HUDEP-2 (cell line): Measurements from ENCODE around the gene DCP1B.
A peak's percentile ranks its signal among the peaks of the same experiment; 100 is the strongest.

Source experiments
- DNase-seq, 76 experiments: peaks; one replicate each; lab custom pipeline; 2025; ENCODE audit not compliant: unreplicated experiment in 76 of 76; lab: John Stamatoyannopoulos, UW

DCP1B gene

DNA sequence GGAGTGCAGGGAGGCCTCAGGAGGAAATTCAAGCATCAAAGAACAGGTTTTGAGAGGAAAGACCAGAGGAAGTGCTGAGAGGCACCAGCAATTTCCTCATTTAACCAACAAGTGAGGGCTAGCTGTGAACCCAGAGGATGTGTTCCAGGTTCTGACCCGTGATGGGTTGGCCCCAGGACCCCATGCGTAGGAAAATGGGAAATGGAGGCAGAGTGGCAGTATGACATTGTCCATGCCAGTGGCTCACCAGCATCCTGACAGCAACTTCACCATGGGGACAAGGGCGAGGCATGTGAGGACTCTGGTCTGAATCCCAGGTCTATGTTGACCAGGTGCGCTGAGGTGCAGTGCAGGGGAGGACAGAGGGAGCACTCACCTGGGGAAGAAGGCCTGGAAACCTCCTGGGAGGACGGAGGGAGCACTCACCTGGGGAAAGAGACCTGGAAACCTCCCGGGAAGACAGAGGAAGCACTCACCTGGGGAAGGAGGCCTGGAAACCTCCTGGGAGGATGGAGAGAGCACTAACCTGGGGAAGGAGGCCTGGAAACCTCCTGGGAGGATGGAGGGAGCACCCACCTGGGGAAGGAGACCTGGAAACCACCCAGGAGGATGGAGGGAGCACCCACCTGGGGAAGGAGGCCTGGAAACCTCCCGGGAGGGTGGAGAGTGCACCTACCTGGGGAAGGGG, 79.1 kb downstream of the DCP1B start:
- no peak for DNase-seq

DNA sequence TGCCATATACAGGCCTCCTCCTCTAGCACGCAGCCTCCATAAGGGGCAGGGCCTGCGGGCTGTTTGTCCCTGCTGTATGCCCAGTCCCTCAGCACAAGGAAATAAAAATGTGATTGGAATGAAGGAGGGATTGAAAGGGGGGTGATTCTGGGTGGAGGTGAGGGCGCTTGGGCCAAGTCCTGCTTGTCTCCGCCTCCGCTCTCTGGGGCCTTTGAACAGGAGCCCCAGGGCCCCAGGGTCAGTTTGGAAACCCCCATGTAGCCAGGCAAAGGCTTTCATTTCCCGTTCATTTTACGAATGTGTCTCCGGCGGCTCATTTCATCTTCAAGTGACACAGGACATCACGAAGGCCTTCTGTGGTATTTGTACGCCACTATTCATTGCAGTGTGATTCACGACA, 81.3 kb downstream of the DCP1B start:
- DNase-seq: no peak

DNA sequence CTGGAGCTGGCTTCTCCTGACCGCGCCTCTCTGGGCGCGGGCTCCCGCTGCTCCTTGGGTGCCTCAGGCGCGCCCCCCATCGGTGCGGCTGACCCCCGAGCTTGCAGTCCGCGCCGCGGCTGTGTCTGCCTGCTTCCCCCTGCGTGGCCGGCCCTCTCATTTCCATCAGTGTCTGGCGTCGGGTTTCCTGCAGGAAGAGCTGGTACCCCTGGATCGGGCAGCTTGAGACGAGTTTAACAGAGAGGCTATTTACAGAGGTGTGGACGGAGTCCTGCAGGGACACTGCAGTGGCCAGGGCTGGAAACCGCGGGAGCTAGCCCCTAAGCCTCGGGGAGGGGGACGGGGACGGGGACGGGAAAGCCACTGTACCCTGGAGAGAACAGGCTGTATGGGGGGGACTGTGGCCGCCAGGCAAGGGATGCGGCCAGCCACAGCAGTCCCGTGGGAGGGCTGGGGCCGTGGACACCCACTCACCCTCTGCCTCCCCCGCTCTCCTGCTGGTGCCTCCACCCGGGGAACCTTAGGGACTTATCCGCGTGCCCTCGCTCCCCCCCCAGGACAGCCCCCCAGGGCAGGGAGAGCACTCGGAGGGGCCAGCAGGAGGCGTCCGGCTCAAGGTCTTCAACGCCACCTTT, 82.1 kb downstream of the DCP1B start:
- DNase-seq: no peak

DNA sequence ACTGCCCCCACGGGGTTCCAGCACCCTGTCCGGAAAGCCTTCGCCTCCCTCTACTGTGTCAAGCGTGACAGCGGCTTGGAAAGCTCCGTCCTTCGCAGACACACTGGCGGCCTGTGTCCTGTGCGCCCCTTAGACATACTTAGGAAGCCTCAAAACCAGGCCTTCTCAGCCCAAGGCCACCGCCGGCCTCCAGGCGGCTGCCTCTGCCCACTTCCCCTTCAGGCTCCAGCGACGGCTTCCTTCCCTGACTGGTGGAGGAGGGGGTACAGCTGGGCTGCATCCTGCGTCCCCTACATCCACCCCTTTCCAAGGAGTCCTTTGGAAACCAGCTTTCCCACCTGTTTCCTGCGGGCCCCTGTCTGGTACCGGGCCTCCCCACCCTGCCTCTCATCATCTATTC, 83.3 kb downstream of the DCP1B start:
- no peak for DNase-seq

DNA sequence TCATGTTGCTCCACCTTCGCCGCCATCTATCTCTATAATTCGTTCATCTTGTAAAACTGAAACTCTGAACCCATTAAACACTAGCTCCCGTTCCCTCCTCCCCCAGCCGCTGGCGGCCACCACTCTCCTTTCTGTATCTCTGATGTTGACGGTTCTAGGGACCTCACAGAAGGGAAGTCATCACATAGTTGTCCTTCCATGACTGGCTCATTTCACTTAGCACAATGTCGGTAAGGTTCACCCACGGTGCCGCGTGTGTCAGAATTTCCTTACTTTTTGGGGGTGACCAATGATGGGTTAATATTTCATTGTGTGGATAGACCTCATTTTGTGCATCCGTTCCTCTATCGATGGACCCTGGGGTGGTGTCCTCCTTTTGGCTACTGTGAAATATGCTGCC, 83.8 kb downstream of the DCP1B start:
- no peak for DNase-seq

DNA sequence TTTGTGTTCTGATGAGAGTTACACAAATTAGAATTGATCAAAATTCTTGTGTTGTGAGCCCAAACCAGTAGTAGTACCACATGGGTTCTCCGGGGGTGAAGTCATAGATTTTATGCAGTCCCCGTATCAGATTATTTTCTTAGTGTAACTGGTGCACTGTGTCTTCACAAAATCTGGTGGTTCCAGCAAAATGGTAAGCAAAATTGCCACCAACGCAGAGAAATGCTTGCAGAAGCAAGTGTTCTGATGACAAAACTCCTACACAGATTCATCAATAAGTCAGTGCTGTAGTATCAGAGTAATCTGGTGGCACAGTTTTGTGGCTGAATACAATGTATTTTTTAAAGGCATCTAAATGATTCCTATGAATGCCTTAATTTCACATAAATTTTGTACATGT, 84.5 kb downstream of the DCP1B start:
- DNase-seq: no peak

DNA sequence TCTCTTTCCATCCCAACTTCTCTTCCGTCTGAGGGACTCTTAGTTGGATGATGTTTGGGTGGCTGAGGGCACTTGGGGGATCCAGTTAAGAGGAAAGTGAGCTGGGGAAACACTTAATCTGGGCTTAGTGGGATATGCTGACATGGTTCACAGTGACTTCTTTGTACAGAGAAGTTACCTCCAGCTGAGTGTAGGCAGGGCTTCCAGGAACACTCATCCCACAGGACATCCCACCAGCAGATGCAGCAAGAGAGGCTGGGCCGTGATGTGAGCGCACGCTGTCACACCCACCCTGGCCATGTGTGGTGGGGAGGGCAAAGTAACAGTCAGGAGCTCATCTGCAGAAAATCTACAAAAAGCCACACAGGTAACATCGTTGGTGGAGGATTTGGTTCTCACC, 85.0 kb downstream of the DCP1B start:
- DNase-seq: no peak

DNA sequence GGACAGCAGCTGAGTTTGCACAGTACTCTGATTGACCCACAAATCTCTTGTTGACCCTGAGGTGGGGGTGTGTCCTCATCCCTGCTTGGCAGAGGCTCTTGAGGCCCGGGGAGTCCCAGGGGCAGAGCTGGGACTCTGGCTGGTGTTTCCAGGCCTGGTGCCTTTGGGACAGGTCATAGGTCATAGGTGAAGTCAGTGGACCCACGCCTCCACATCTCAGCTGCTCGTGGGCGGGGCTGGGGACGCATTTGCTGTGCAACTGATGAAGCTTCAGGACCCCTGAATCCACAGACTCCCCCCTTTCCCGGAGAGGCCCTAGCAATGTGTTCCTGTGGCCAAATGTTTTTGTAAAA, 85.4 kb downstream of the DCP1B start:
- DNase-seq: no peak

DNA sequence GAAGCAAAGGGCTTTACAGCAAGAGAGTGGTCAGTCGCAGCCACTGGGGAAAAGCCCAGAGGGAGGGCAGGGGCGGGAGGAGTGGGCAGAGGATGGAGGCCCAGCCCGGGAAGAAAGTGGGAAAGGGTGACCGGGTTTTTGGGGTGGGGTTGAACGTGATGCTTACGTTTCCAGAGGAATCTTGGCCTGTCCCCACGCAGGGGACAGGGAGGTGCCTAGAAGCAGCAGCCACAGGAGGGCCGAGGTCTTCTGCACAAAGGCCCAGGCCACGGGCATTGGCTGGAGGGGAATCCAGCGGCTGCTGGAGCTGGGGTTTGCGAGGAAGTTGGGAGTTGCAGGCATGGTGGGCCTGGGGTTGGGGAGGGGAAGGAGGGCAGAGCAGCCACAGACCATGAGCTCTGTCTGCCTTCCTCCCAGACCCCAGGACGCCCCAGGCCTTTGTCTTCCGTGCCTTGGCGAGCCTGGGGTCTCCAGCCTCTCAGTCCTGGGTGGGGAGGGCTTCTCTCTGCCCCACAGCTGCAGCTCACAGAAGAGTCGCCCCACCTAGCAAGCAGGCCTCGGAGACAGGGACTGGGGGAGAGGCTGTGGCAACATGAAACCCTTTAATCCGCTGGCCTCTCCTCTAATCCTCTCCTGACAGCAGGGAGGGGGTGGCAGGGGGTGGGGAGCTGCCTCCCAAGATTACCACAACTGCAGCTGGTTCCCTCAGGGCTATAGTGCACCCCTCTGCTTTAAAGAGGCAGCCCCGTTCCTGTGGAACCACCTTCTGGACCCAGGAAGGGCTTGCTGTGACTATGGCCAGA, 86.0 kb downstream of the DCP1B start, which contains the start of gene CACNA2D4:
Gene CACNA2D4 (minus strand): TSS at position 572 of the 803 bp plus-strand sequence. CDS start 179 bp downstream, at position 393.
- peak in 47 of 76 experiments; percentile 5 to 69 (median 34) for DNase-seq

DNA sequence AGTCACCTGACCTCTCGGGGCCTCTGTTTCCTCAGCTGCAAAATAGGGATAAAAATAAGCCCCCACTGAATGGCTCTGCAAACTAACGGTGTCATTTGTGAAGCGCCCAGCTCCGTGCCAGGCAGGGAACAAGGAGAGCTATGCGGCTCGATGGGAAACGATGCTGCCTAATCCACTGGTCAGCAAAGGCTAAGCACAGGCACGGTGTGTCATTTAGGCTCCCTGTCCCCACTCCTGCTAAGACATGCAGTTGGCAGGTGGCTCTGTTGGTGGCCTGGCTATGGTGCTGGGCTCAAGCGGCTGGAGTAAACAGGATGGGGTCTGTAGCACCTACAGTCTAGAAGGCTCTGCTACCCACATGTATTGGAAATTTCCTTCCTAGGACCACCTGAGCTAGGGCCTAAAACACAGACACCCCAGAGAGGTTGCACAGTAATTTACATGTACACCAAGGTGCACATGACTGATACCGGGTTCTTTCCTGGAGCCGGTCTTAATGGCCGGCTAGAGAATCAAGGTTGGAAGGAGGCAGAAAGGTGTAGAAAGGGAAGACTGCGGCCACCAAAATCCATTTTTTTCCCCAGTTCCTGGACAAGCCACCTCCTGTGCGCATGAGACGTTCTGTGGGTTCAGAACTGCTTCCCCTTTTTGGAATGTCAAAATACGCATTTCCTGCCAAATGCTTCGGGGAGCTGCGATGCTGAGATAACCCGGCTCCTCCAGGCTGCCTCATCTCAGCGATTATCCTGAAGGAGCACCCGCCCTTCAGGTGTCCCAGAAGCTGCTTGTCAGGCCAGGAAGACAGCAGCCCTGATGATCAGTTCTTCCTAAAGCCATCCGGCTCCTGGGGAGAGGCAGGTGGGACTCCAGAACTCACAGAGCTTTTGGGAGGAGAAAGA, 86.8 kb downstream of the DCP1B start:
- peak in 71 of 76 experiments; percentile 20 to 88 (median 57) for DNase-seq

DNA sequence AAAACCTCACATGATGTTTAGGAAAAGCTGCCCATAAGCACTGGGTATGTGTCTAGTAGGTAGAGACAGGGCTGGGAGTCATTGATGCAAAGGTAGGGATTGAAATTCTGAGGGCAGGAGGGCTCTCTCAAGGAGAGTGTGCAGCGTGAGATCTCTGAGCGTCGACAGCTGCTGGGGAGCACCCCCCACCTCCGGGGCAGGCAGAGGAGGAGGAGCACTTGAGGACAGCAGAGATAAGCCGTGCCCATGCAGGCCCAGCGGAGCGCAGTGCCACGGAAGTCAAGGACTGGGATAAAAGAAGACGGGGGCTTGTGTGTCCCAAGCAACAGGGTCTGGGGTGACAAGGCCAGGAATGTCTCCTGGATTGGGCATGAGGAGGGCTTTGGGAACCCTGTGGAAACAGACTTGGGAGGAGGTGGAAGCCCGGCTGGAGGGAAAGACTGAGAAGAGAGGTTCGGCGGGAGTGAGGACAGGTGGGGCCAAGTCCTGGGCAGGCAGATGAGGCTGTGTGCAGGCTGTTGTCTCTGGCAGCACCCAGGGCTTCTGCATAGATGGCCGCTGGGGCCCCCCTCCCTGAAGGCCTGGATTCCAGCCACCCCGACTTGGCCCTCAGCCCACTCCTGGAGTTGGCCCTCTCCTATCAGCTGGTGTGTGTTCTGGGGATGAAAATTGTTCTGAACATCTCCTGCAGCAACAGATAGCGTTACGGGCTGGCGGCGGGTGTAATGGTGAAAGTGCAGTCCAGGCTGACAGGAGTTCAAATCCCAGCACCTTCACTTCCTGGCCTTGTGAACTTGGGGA, 87.7 kb downstream of the DCP1B start:
- peak in 75 of 76 experiments; percentile 77 to 98 (median 93) for DNase-seq

DNA sequence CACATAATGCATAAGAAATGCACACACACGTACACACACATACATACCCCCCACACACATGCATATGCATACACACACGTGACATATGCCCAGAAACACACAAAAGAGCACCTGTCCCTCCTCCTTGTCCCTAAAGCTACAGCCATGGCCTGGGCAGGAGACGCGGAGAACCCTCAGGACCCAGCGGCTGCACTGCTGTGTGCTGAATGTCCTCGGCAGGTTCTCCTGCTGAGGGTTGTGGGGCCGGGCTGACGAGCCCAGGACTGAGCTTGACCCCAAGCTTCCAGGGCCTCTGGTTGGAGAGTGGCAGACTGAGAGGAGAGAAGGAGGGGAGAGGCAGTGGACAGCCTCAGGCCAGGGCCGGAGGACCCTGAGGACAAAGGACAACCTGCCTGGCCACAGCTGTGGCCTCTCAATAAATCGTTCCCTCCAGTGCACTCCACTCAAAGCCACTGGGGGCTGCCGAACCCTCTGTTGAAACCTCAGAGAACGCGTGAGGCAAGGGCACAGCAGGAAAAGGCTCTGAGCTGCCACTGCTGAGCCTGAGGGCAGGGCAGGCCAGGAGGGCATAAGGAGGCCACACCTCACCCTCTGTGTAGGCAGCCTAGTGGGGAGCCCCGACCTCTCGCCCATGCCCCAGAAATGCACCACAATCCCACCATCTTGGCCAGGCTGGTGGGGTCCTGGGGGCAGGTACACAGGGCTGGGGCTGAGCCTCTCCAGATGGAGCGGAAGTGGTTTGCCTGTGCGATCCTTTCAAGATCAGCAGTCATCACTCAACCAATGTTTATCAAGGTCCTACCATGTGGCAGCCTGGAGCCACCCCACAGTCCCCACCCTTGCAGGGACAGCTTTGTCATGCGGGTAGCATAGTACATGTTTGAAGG, 88.9 kb downstream of the DCP1B start:
- peak in 74 of 76 experiments; percentile 63 to 93 (median 82) for DNase-seq

DNA sequence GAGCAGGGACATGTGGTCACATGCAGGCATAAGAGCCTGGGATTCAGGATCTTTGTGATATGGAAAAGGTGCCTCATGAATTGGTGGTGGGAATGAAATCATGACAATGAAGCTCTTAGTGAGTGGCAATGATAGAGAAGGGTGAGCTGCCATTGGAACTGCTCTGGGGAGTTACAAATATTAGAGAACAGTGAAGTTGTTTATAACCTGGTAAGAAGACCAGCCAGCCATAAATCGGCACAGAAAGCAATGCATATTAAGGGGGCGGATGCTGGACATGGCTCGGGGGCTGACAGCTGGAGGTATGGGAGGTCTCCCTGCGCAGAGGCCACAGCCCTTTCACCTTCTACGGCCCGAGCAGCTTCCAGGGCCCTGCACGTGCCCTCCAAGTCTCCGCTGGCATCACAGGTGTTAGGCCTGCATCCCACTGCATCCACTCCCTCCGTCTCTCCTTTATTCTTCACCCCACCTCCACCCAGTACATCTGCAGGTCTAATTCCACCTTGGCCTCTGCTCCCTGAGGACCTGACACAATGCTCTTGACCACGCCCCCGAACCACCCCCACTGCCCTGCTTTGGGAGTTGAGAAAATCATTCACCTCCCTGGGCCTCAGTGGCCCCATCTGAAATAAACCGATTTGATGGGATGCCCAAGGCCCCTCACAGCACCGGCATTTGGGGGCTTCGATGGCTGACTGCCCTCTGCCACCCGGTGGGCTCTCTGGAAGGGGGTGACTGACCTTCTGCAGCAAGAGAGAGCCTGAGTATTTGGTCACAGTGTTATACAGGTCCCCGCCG, 89.9 kb downstream of the DCP1B start:
- no peak for DNase-seq

DNA sequence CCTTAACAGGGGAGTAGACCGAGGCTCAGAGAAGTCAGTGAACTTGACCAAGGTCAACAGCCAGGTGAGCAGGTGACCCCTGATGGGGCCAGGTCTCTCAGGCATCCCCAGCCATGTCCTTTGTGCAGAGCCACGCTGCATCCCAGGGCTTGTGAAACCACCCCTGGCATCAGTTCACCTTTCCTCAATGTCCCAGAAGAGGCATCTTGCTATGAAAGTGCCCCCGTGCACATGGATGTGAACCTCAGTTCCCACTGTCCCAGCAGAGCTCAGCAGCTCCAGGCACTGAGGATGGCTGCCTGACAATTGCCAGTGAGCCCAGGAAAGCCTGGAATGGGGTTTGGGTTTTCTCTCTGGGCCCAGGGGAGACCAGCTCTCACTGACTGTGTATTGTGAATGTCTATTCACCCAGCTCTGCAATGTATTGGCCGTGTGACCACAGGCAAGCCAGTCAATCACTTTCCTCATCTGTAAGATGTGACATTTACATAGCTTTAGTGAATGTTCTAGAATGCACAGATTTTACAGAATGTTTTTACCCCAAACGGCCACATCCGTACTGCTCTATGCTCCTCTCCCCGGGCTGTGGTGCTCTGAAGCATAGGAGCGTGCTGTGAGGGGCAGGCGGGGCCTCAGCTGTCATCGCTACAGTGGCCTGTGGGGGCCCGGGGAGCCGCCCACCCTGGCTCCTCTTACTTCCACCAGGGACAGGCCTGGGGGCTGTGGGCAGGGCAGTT, 90.7 kb downstream of the DCP1B start:
- no peak for DNase-seq

DNA sequence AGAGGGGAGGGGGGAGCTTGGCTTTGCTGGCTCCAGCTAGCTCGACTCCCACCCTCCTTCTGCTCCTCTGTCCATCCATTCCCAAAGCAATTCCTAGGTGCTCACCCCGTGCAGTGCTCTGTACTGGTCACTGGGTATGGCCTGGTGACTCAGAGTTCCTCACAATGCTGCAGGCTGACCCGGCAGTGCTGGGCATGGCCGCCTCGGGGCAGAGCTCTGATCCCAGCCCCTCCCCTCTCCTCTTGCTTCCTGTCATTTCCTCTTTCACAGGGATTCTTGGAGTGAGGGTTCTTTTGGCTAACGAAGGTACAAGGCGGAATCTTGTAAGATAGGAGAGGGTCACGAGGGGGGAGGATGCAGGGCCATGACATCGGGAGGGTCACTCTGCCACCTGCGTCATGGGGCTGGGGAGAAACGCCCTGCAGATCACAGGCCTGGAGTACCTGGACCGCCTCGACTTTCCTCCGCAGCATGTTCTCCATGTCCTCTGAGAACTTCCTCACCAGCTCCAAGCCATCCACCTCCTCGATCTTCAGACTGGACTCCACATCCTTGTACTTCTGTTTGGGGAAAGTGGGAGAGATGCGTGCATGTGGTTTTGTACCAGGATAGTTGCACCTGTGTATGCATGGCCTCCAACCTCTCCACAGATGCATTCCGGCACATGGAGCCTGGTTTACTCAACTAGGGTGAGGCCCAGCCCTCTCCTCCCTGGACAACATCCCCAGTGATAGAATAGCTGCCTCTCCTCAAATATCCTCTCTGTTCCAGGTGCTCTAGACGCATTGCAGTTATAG, 91.5 kb downstream of the DCP1B start:
- no peak for DNase-seq
